ENCODE data around the gene S100A5.

DNA sequence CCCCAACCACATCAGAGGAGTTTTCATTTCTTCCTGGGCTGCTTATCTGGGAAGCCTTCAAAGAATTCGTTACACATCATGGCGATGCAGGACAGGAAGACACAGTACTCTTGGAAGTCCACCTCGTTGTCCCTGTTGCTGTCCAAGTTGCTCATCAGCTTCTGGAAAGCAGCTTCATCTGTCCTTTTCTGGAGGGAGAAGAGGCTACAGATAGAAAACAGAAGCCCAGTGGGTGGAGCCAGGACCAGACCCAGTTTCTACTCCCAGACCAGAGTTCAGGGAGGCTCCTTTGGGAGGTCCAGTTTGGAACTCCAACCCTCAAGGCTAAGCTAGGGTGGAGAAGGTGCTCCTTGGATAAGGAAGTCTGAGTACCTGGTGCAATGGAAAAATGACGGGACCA, 3.0 kb upstream of the S100A5 start:
- TF ChIP-seq, protein P1, sequence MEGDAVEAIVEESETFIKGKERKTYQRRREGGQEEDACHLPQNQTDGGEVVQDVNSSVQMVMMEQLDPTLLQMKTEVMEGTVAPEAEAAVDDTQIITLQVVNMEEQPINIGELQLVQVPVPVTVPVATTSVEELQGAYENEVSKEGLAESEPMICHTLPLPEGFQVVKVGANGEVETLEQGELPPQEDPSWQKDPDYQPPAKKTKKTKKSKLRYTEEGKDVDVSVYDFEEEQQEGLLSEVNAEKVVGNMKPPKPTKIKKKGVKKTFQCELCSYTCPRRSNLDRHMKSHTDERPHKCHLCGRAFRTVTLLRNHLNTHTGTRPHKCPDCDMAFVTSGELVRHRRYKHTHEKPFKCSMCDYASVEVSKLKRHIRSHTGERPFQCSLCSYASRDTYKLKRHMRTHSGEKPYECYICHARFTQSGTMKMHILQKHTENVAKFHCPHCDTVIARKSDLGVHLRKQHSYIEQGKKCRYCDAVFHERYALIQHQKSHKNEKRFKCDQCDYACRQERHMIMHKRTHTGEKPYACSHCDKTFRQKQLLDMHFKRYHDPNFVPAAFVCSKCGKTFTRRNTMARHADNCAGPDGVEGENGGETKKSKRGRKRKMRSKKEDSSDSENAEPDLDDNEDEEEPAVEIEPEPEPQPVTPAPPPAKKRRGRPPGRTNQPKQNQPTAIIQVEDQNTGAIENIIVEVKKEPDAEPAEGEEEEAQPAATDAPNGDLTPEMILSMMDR (IDR thresholded peaks at IDR 0.05; ENCODE audit: low read length): no peak
- no peak for TF ChIP-seq EZH2phosphoT487 (IDR thresholded peaks at IDR 0.05; ENCODE audit: low read length)

Measured in MM.1S (cell line).